Testis (tissue), 3 donors: ENCODE results near the gene RCAN3. TPM values are rescaled to one million over a fixed set of nuclear protein-coding genes. Genes with fewer than 3 reads are reported as not detected.
"Not testable (repeated sequence)": the region's sequence is repeated elsewhere in the genome, so short reads cannot be mapped to it uniquely, and the experiment has no call there.

Experiments
- DNase-seq: peaks from one replicate; pipeline ENCODE4 v3.0.0-alpha.2; 2019
- H3K27ac ChIP-seq, 2 donors: fragments of 200-600 bp; sonication (generic); one replicate each; pipeline ENCODE4 v1.5.1; 2019
- H3K27me3 ChIP-seq: fragments of 200-600 bp; sonication (generic); one replicate; pipeline ENCODE4 v1.5.1; 2019
- H3K36me3 ChIP-seq: fragments of 200-600 bp; sonication (generic); one replicate; pipeline ENCODE4 v1.5.1; 2017; ENCODE audit warnings: low read depth; ENCODE audit errors: missing control alignments
- H3K4me1 ChIP-seq: fragments of 200-600 bp; sonication (generic); one replicate; pipeline ENCODE4 v1.5.1; 2019
- H3K4me3 ChIP-seq, 2 donors: fragments of 200-600 bp; sonication (generic); one replicate each; pipeline ENCODE4 v1.5.1; 2017 to 2019
- H3K9me3 ChIP-seq: fragments of 200-600 bp; sonication (generic); one replicate; pipeline ENCODE4 v1.5.1; 2017
- POLR2A ChIP-seq: fragments of 450-650 bp; IDR thresholded peaks from one replicate; pipeline ENCODE4 v1.6.1; 2017; ENCODE audit warnings: antibody characterized with exemption, mild to moderate bottlenecking, moderate library complexity
- WGBS, 2 donors: methylation state at CpG; one replicate each; pipeline ENCODE4 v1.1.5; 2018; 5-methylcytosine and 5-hydroxymethylcytosine counted together
- intact Hi-C: fragments of 100-400 bp; cut with DNase I; formaldehyde crosslinking; loops from one replicate; pipeline ENCODE4 v1.15.1; 2023; ENCODE audit warnings: low total_unique reads
- polyA plus RNA-seq: library from polyadenylated mRNA; stranded (reverse); fragments of 350-450 nt; fragmentation: Illumina TruSeq; extraction: RNeasy Lipid Tissue Mini Kit (QIAGEN cat#74804); gene quantifications from one replicate; pipeline ENCODE4 v1.2.3, GENCODE V29; 2014; ENCODE audit warnings: low read depth, low replicate concordance; ENCODE audit not compliant: insufficient read depth
- total RNA-seq, 2 donors: library from RNA; depleted of rRNA; stranded (reverse); fragments of >200 nt; gene quantifications; one replicate each; pipeline ENCODE4 v1.2.3, GENCODE V29; 2016
- TF ChIP-seq, protein P1 (sequence below), 3 experiments: fragments of 450-650 bp in 2 of 3; fragments of 200-600 bp in 1 of 3; sonication (generic) in 1 of 3; IDR thresholded peaks; one replicate each; pipeline ENCODE4 v1.5.1; 2016 to 2019; ENCODE audit warnings: antibody characterized with exemption in 3 of 3, mild to moderate bottlenecking in 2 of 3, moderate library complexity in 1 of 3

Gene RCAN3
- total and polyA plus RNA-seq, 3 donors from 2014 or later, result 4.2 to 8.0 (median 7.9) TPM

DNA sequence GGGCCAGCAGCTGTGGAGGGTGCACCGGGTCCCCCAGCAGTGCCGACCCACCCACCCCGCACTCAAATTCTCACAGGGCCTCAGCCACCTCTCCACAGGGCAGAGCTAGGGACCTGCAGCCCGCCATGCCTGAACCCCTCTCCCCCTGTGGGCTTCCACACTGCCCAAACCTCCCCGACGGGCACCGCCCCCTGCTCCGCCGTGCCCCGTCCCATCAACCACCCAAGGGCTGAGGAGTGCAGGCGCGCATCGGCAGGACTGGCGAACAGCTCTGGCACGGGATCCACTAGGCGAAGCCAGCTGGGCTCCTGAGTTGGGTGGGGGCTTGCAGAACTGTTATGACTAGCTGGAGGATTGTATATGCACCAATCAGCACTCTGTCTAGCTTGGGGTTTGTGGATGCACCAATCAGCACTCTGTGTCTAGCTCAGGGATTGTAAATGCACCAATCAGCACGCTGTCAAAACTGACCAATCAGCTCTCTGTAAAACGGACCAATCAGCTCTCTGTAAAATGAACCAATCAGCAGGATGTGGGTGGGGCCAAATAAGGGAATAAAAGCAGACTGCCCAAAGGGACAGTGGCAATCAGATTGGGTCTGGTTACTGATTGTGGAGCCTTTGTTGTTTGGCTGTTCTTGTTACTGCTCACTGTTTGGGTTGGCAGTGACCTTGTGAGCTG, 12.4 kb upstream of the RCAN3 start:
- intact Hi-C loops, result no loop called here
- peak overlapping the region in 1 of 2 donors; percentile 34 for H3K4me3 ChIP-seq
- H3K9me3 ChIP-seq, result no peaks in the 10 kb centered on the region
- H3K27ac ChIP-seq, result no peak overlapping the region
- TF ChIP-seq, protein P1, sequence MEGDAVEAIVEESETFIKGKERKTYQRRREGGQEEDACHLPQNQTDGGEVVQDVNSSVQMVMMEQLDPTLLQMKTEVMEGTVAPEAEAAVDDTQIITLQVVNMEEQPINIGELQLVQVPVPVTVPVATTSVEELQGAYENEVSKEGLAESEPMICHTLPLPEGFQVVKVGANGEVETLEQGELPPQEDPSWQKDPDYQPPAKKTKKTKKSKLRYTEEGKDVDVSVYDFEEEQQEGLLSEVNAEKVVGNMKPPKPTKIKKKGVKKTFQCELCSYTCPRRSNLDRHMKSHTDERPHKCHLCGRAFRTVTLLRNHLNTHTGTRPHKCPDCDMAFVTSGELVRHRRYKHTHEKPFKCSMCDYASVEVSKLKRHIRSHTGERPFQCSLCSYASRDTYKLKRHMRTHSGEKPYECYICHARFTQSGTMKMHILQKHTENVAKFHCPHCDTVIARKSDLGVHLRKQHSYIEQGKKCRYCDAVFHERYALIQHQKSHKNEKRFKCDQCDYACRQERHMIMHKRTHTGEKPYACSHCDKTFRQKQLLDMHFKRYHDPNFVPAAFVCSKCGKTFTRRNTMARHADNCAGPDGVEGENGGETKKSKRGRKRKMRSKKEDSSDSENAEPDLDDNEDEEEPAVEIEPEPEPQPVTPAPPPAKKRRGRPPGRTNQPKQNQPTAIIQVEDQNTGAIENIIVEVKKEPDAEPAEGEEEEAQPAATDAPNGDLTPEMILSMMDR (IDR thresholded peaks at IDR 0.05), result no peak
- no peak for TF ChIP-seq POLR2A
- no peaks in the 10 kb centered on the region for H3K4me1 ChIP-seq
- no peaks in the 10 kb centered on the region for H3K27me3 ChIP-seq
- no peaks in the 10 kb centered on the region for H3K36me3 ChIP-seq
- DNase-seq, result peak; percentile 70
- WGBS, 2 donors, result 89% methylated on average over 15 to 18 of the region's 18 CpGs

DNA sequence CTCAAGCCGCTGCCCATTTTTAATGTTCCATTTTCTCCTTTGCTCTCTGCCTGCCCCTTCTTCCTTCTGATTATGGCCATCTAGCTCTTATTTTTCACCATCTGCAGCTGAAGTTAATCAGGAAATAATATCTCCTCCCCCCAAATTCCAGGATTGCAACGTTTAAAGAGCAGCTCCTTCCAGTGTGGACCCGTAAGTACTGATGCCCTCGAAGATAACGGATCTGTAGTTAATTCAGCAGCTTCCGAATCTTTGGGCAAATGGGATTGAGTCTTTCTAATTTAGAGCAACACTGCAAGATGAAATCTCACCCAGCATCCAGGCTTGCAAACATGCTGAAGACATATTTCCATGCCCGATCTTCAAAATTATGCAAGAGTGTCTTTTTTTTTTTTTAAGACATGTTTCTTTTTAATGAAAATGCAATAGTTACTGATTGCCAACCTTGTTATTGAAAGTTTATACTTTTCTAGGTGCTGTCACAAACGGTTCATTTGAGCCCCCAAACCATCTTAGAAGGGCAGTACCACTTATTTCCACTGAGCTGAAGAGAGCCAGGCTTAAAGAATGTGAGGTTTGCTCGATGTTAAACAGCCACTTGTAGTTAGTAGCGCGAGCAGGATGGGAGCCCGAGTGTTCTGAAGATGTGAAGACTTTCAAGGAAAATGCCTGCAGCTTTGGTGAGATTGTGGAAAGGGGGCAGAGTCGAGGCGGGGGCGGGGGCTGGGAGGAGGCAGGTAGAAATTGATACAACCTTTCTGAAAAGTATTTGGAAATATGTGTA, 10.9 kb upstream of the RCAN3 start:
- H3K27me3 ChIP-seq, result no peaks in the 10 kb centered on the region
- no peak for DNase-seq
- 27 to 33% methylated on average over 15 of the region's 15 CpGs for WGBS, 2 donors

DNA sequence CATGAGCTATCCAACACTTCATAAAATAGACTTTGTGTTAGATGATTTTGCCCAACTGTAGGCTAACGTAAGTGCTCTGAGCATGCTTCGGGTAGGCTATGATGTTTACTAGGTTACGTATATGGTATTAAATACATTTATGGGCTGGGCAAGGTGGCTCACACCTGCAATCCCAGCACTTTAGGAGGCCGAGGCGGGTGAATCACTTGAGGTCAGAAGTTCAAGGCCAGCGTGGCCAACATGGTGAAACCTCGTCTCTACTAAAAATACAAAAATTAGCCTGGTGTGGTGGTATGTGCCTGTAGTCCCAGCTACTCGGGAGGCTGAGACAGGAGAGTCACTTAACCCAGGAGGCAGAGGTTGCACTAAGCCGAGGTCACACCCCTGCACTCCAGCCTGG, 9.7 kb upstream of the RCAN3 start:
- DNase-seq, H3K4me3 ChIP-seq, H3K27ac ChIP-seq, H3K36me3 ChIP-seq, H3K4me1 ChIP-seq, intact Hi-C loops, H3K27me3 ChIP-seq, H3K9me3 ChIP-seq: not testable (repeated sequence)
- WGBS, 2 donors, result 82 to 92% methylated on average over 9 of the region's 9 CpGs

More for the DNA sequence above, 10.9 kb upstream of the RCAN3 start:
- intact Hi-C loops, result no loop called here
- Histone ChIP-seq H3K27ac (no peak overlapping the region), H3K36me3 (no peaks in the 10 kb centered on the region), H3K4me1 (no peaks in the 10 kb centered on the region), H3K4me3 (no peak overlapping the region), H3K9me3 (no peaks in the 10 kb centered on the region)
- TF ChIP-seq, protein P1 (IDR thresholded peaks at IDR 0.05), result no peak
- no peak for TF ChIP-seq POLR2A

DNA sequence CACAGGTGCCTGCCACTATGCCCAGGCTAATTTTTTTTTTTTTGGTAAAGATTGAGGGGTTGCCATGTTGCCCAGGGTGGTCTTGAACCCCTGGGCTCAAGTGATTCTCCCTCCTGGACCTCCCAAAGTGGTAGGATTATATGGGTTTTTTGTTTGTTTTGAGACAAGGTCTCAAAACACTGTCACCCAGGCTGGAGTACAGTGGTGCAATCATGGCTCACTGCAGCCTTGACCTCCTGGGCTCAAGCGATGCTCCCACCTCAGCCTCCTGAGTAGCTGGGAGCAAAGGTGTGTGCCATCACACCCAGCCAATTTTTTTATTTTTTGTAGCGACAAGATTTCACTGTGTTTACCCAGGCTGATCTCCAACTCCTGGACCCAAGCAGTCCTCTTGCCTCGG, 8.9 kb upstream of the RCAN3 start:
- intact Hi-C loops, result no loop called here
- H3K36me3 ChIP-seq, result no peaks in the 10 kb centered on the region
- H3K4me1 ChIP-seq, result no peaks in the 10 kb centered on the region
- no peaks in the 10 kb centered on the region for H3K9me3 ChIP-seq
- no peak overlapping the region for H3K4me3 ChIP-seq
- H3K27me3 ChIP-seq, result no peaks in the 10 kb centered on the region
- H3K27ac ChIP-seq, result no peak overlapping the region
- WGBS, 2 donors, result 82 to 85% methylated on average over 3 of the region's 3 CpGs
- TF ChIP-seq POLR2A, result no peak
- TF ChIP-seq, protein P1 (IDR thresholded peaks at IDR 0.05), result no peak
- DNase-seq, result no peak

DNA sequence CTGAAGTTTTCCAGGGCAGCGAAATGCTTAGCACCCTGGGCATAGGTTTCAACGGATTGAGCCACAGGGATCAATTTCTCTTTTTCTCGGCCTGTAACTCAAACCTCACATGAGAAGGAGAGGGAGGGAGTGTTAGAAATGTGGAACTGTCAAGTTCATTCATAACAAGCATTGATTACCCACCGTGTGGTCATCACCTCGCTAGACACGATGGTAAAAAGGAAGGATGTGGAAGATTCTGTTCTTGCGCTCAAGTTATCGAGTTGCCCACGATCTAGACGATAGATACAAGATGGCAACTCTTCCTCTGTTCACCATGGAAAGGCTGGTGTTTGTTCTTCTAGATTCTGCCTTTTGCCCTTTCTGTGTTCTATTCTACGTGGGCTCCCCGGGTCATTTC, 4.0 kb upstream of the RCAN3 start:
- Histone ChIP-seq H3K4me1 (peaks cover 4% of the 10 kb centered on the region), H3K36me3 (no peaks in the 10 kb centered on the region), H3K9me3 (no peaks in the 10 kb centered on the region), H3K4me3 (no peak overlapping the region), H3K27me3 (no peaks in the 10 kb centered on the region), H3K27ac (no peak overlapping the region)
- WGBS, 2 donors, result 88 to 94% methylated on average over 12 of the region's 12 CpGs
- DNase-seq, result no peak
- TF ChIP-seq POLR2A, result no peak
- TF ChIP-seq, protein P1 (IDR thresholded peaks at IDR 0.05), result no peak
- intact Hi-C loops, result no loop called here
